A549 (cell line): ENCODE measurements around the gene ZNF580.

ENCODE experiments used
- CTCF ChIP-seq: fragments of >200 bp; sonication (Bioruptor Twin); formaldehyde crosslinking; IDR thresholded peaks from 3 replicates; pipeline ENCODE4 v1.5.1; 2016
- E2F6 ChIP-seq: IDR thresholded peaks from 2 replicates; pipeline ENCODE4 v1.6.1; 2012; ENCODE audit warnings: low read depth, borderline replicate concordance
- HMGXB4 ChIP-seq: fragments of 250-450 bp; sonication (Bioruptor Pico); IDR thresholded peaks from 2 replicates; pipeline ENCODE4 v1.5.0; 2021; ENCODE audit warnings: mild to moderate bottlenecking, moderate library complexity, borderline replicate concordance
- MAX ChIP-seq: IDR thresholded peaks from 2 replicates; pipeline ENCODE4 v1.6.1; 2012
- MAZ ChIP-seq: fragments of 150-350 bp; IDR thresholded peaks from 2 replicates; pipeline ENCODE4 v1.6.1; 2014; ENCODE audit warnings: antibody characterized with exemption, low read depth, low read length, borderline replicate concordance
- POLR2A ChIP-seq: IDR thresholded peaks from 2 replicates; pipeline ENCODE4 v1.6.1; 2012; ENCODE audit warnings: mild to moderate bottlenecking, low read length
- SMC3 ChIP-seq: fragments of >200 bp; sonication (Bioruptor Twin); formaldehyde crosslinking; IDR thresholded peaks from 3 replicates; pipeline ENCODE4 v1.6.1; 2018; ENCODE audit warnings: inconsistent platforms

GRCh38 chr19:55611300-55611982 is 29.4 kb upstream of the ZNF580 start:
- TF ChIP-seq POLR2A (no peak), E2F6 (no peak), HMGXB4 (no peak), CTCF (no peak), MAZ (no peak), SMC3 (no peak), MAX (no peak)
